ENCODE measurements around the gene AQP5. TPM values are rescaled to one million over a fixed set of nuclear protein-coding genes. Genes with fewer than 3 reads are reported as not detected.

AQP5 gene
- total and polyA plus RNA-seq, 2 of the 8 experiments (the other 6 are each of a cell fraction or from before 2014, with no cell fraction given), result 2.5 to 3.2 TPM

DNA sequence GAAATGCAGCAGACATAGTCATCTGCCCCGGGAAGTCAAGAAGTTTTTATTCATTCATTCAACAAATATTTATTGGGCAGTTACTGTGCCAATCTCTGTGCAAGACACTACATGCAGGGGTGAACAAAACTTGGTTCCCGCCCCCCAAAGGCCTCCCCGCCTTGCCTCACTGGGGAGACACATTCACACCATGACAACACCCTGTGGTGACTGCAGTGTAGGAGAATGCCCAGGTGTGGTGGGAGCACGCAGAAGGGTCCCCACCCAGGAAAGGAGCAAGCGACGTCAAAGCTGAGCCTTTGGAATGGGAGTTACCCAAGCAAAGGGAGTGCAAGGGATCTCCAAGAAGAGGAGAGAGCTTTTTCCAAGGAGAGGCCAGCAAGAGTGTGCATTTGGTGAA, 9.5 kb downstream of the AQP5 start:
- no peak for FAIRE-seq
- CTCF ChIA-PET (ENCODE audit: partially characterized antibody), result interaction anchor here (1.0 to 23.0 kb wide), 8 partner anchors 9 to 103 kb away, joined by 3 to 420 read pairs (median 124); partner anchors contain the start of gene ASIC1
- H2AFZ ChIP-seq (ENCODE audit: low read length), result no peak overlapping the region

More for the DNA sequence above, 9.5 kb downstream of the AQP5 start:
- H3K79me2 ChIP-seq (ENCODE audit: control insufficient read depth in 1 of 2, insufficient read depth in 2 of 2, low read length in 2 of 2), result no peaks in the 10 kb centered on the region
- POLR2A ChIA-PET (ENCODE audit: partially characterized antibody), result interaction anchor here (0.8 to 1.1 kb wide), 2 partner anchors 11 kb away, joined by 3 read pairs; no protein-coding TSS in a partner anchor
- peaks cover 0 to 9% (median 6%) of the 10 kb centered on the region in 4 experiments; a peak in 5 of 7 replicates for H3K4me1 ChIP-seq (replicated peaks in 1 of 4; ENCODE audit: control insufficient read depth in 3 of 4, insufficient read depth in 4 of 4, low read length in 3 of 4)
- no peak overlapping the region for H2BK5ac ChIP-seq (ENCODE audit: low read depth, low read length)
- H3K36me3 ChIP-seq (ENCODE audit: control insufficient read depth in 2 of 4, insufficient read depth in 4 of 4, low read length in 3 of 4), result no peaks in the 10 kb centered on the region
- no peak overlapping the region for H3K4me3 ChIP-seq (ENCODE audit: extremely low read depth in 1 of 4, insufficient read depth in 2 of 4, low read depth in 3 of 4, low read length in 4 of 4)
- no peaks in the 10 kb centered on the region for H4K20me1 ChIP-seq (replicated peaks in 1 of 2; ENCODE audit: control insufficient read depth in 1 of 2, insufficient read depth in 2 of 2, low read length in 2 of 2)
- no peak overlapping the region for H4K91ac ChIP-seq (replicated peaks; ENCODE audit: insufficient read length, low read length)
- no peak overlapping the region for H2BK120ac ChIP-seq (replicated peaks; ENCODE audit: low read depth, low read length)
- no peak overlapping the region for H3K56ac ChIP-seq (replicated peaks; ENCODE audit: insufficient read length, low read depth, low read length)
- no peaks in the 10 kb centered on the region for H3K9me3 ChIP-seq (ENCODE audit: insufficient read depth in 2 of 2, low read depth in 1 of 2, low read length in 1 of 2)
- H3K27me3 ChIP-seq (replicated peaks in 1 of 4; ENCODE audit: control insufficient read depth in 3 of 4, extremely low read depth in 1 of 4, insufficient read depth in 3 of 4, low read length in 3 of 4), result peaks cover 0 to 22% (median 9%) of the 10 kb centered on the region in 4 experiments; a peak in 6 of 7 replicates
- no peak overlapping the region for H4K8ac ChIP-seq (ENCODE audit: extremely low read depth, insufficient read depth, low read length)
- no peak overlapping the region for H3K4me2 ChIP-seq (ENCODE audit: insufficient read depth in 1 of 2, low read depth in 2 of 2, low read length in 2 of 2)
- 0 out of 2 replicates have a peak overlapping the region, but pooled peaks have one; percentile 17 for H2BK12ac ChIP-seq (ENCODE audit: low read depth, low read length)
- no peak overlapping the region for H2BK20ac ChIP-seq (ENCODE audit: low read length)
- H3K14ac ChIP-seq (ENCODE audit: insufficient read length), result no peak overlapping the region
- no peak overlapping the region for H4K5ac ChIP-seq (ENCODE audit: insufficient read length, low read depth, low read length)
- H3K4ac ChIP-seq (replicated peaks; ENCODE audit: insufficient read length, low read depth, low read length), result no peak overlapping the region
- H3K9ac ChIP-seq (replicated peaks in 1 of 4; ENCODE audit: extremely low read depth in 1 of 4, low read depth in 3 of 4, low read length in 3 of 4), result no peak overlapping the region
- 88% methylated on average over 6 of the region's 6 CpGs; no CpG with 5 or more reads in 1 of the 2 experiments for WGBS, 2 experiments (ENCODE audit: extremely low coverage in 1 of 2, insufficient coverage in 1 of 2, insufficient read length in 1 of 2, insufficient replicate concordance in 2 of 2, low coverage in 1 of 2, low lambda C conversion rate in 2 of 2, missing lambda C conversion rate in 1 of 2)
- H3K79me1 ChIP-seq (ENCODE audit: low read depth, low read length), result no peaks in the 10 kb centered on the region
- TF ChIP-seq EGR1 (IDR thresholded peaks at IDR 0.05; ENCODE audit: borderline replicate concordance, low read depth, low read length) (no peak), RNF2 (IDR thresholded peaks at IDR 0.05; ENCODE audit: borderline replicate concordance, low read depth, low read length, missing control alignments, poor library complexity, severe bottlenecking) (no peak), EZH2 (IDR thresholded peaks at IDR 0.05; ENCODE audit: low read depth, low read length, severe bottlenecking) (no peak), CBX5 (IDR thresholded peaks at IDR 0.05; ENCODE audit: low read depth, low read length) (no peak), POU5F1 (IDR thresholded peaks at IDR 0.05; ENCODE audit: low read depth, low read length) (no peak), TAF7 (optimal IDR thresholded peaks at IDR 0.05; ENCODE audit: borderline replicate concordance, low read depth, low read length) (no peak), TAF1 (IDR thresholded peaks at IDR 0.05; ENCODE audit: low read depth, low read length) (no peak), KDM1A (IDR thresholded peaks at IDR 0.05; ENCODE audit: borderline replicate concordance, low read length) (no peak), CTBP2 (IDR thresholded peaks at IDR 0.05; ENCODE audit: borderline replicate concordance, insufficient read depth, insufficient read length, low read length) (no peak)
- TF ChIP-seq, protein P1, sequence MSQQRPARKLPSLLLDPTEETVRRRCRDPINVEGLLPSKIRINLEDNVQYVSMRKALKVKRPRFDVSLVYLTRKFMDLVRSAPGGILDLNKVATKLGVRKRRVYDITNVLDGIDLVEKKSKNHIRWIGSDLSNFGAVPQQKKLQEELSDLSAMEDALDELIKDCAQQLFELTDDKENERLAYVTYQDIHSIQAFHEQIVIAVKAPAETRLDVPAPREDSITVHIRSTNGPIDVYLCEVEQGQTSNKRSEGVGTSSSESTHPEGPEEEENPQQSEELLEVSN (IDR thresholded peaks at IDR 0.05), result no peak
- no peaks in the 10 kb centered on the region for H3K23me2 ChIP-seq (ENCODE audit: low read depth, low read length)
- H2AK5ac ChIP-seq (ENCODE audit: low read depth, low read length), result no peak overlapping the region
- H3K18ac ChIP-seq (ENCODE audit: extremely low read depth, low read length), result no peak overlapping the region
- H3K27ac ChIP-seq (ENCODE audit: low read depth, low read length), result no peak overlapping the region
- no peak for DNase-seq (ENCODE audit: low read depth in 1 of 2, low spot score in 2 of 2)
- H2BK15ac ChIP-seq (ENCODE audit: low read length), result no peak overlapping the region
- no peak overlapping the region for H3K23ac ChIP-seq (ENCODE audit: insufficient read length)

All from H1 (cell line).